HepG2 (cell line): ENCODE data around the gene SAMD14. TPM values are rescaled to one million over a fixed set of nuclear protein-coding genes. Genes with fewer than 3 reads are reported as not detected.
A peak's percentile ranks its signal among the peaks of the same experiment; 100 is the strongest.

ENCODE experiments used
- GMEB2 ChIP-seq: IDR thresholded peaks from 2 replicates; pipeline ENCODE4 v1.6.1; 2016; ENCODE audit warnings: missing biosample characterization, missing genetic modification reagents, low read depth
- KLF12 ChIP-seq: sonication (generic); formaldehyde crosslinking; IDR thresholded peaks from 2 replicates; pipeline ENCODE4 v1.4.0; 2020; ENCODE audit warnings: missing genetic modification reagents, borderline replicate concordance
- NR1H2 ChIP-seq: sonication (generic); formaldehyde crosslinking; IDR thresholded peaks from 2 replicates; pipeline ENCODE4 v1.8.1; 2022; ENCODE audit warnings: low read depth, missing genetic modification reagents, borderline replicate concordance
- ONECUT2 ChIP-seq: sonication (generic); formaldehyde crosslinking; IDR thresholded peaks from 2 replicates; pipeline ENCODE4 v1.4.0; 2020; ENCODE audit warnings: missing genetic modification reagents
- PHB2 ChIP-seq: fragments of 450-650 bp; IDR thresholded peaks from 2 replicates; pipeline ENCODE4 v1.6.1; 2018; ENCODE audit not compliant: partially characterized antibody
- PHF21A ChIP-seq: sonication (generic); formaldehyde crosslinking; IDR thresholded peaks from 2 replicates; pipeline ENCODE4 v1.5.0; 2020; ENCODE audit warnings: mild to moderate bottlenecking, missing genetic modification reagents
- POLR2AphosphoS2 ChIP-seq: IDR thresholded peaks from 2 replicates; pipeline ENCODE4 v1.6.1; 2011; ENCODE audit warnings: low read depth, low read length, improper control_type of control experiment
- TBL1XR1 ChIP-seq: fragments of 150-350 bp; IDR thresholded peaks from 2 replicates; pipeline ENCODE4 v1.6.1; 2014; ENCODE audit warnings: borderline replicate concordance, low read length; ENCODE audit not compliant: partially characterized antibody
- TOPORS ChIP-seq: sonication (generic); formaldehyde crosslinking; IDR thresholded peaks from 2 replicates; pipeline ENCODE4 v1.8.0; 2023; ENCODE audit warnings: mild to moderate bottlenecking, missing genetic modification reagents
- ZBTB3 ChIP-seq: sonication (generic); formaldehyde crosslinking; IDR thresholded peaks from 2 replicates; pipeline ENCODE4 v1.4.0; 2020; ENCODE audit warnings: low read depth, mild to moderate bottlenecking, moderate library complexity, missing genetic modification reagents, borderline replicate concordance
- ZHX1 ChIP-seq: sonication (generic); formaldehyde crosslinking; IDR thresholded peaks from 2 replicates; pipeline ENCODE4 v1.8.1; 2022; ENCODE audit warnings: low read depth, mild to moderate bottlenecking, missing genetic modification reagents
- ZNF567 ChIP-seq: sonication (generic); formaldehyde crosslinking; IDR thresholded peaks from 2 replicates; pipeline ENCODE4 v1.8.1; 2023; ENCODE audit warnings: mild to moderate bottlenecking, missing genetic modification reagents, borderline replicate concordance
- ZNF740 ChIP-seq: sonication (generic); formaldehyde crosslinking; IDR thresholded peaks from 2 replicates; pipeline ENCODE4 v1.4.0; 2020; ENCODE audit warnings: missing genetic modification reagents
- polyA plus RNA-seq, 8 experiments: library from polyadenylated mRNA; depleted of rRNA in 3 of 8; stranded (reverse) in 7 of 8; unstranded in 1 of 8; fragments of >200 nt; fragmentation: Illumina TruSeq in 4 of 8; extraction: Trizol in 4 of 8; gene quantifications; 2 replicates each; pipeline versions ENCODE4 v1.2.1 to v1.2.3, GENCODE V29; 2011 to 2016; ENCODE audit warnings: low read depth in 4 of 8, missing spikeins in 1 of 8, mixed read lengths in 1 of 8; ENCODE audit not compliant: insufficient read depth in 1 of 8
- total RNA-seq, 5 experiments: library from RNA; depleted of rRNA; stranded (reverse); fragments of >200 nt; fragmentation: Illumina TruSeq; extraction: Trizol; gene quantifications; 2 replicates each; pipeline ENCODE4 v1.2.3, GENCODE V29; 2016; ENCODE audit warnings: low read depth in 1 of 5
- TF ChIP-seq, protein P1 (sequence below): sonication (generic); formaldehyde crosslinking; IDR thresholded peaks from 2 replicates; pipeline ENCODE4 v1.9.0; 2021; ENCODE audit warnings: missing genetic modification reagents, mild to moderate bottlenecking, borderline replicate concordance

The SAMD14 gene
- total and polyA plus RNA-seq, 2 of the 13 experiments (the other 11 are each of a cell fraction or from before 2014, with no cell fraction given) = 0.07 to 0.22 TPM

DNA sequence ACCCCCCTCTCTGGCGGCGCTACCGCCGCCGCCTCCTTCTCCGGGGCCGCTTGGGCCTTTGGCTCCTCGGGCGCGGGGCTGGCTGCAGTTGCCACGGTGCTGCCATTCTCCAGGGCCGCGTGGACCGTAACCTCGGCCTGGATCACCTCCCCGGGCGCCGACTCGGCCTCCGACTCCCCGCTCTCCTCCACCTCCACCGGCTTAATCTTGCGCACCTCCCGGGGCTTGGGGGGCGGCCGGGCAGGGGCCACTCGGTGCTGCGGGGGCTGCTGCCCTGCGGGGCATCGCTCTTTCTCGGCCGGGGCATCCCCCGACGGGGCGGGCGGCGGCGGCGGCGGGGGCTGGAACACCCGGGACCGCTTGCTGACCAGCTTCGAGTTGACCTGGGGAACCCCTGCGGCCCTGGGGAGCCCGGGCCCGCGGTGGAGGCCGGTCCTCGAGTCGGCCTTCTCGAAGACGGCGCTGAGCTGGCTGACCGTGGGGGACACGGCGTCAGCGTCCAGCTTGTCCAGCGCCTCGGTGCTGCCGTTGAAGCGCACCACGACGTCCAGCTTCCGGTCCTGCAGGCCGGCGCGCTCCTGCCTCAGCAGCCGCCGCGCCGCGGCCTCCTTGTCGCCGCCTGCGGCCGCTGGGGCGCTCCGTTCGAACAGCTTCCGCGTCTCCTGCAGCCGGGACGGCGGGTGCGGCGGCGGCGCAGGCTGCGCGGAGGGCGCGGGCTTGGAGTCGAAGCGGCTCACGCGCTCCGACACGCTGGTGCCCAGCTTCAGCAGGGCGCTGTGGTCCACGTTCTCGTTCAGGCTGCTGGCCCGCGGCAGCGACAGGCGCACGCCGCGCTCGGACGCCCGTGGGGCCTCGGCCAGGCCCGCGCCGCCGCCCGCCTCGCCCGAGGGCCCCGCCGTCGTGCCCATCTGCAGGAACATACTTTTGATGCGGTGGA lies 19.7 kb upstream of the SAMD14 start (continued):
- TF ChIP-seq, protein P1, sequence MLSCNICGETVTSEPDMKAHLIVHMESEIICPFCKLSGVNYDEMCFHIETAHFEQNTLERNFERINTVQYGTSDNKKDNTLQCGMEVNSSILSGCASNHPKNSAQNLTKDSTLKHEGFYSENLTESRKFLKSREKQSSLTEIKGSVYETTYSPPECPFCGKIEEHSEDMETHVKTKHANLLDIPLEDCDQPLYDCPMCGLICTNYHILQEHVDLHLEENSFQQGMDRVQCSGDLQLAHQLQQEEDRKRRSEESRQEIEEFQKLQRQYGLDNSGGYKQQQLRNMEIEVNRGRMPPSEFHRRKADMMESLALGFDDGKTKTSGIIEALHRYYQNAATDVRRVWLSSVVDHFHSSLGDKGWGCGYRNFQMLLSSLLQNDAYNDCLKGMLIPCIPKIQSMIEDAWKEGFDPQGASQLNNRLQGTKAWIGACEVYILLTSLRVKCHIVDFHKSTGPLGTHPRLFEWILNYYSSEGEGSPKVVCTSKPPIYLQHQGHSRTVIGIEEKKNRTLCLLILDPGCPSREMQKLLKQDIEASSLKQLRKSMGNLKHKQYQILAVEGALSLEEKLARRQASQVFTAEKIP (CRISPR knock-in tag) = no peak
- no peak for TF ChIP-seq KLF12 (CRISPR knock-in tag)
- TF ChIP-seq GMEB2 = no peak
- TF ChIP-seq ZBTB3 (CRISPR knock-in tag) = no peak; the same call in 1 of the 2 replicates
- TF ChIP-seq PHB2 = no peak
- TF ChIP-seq TBL1XR1 = no peak
- no peak for TF ChIP-seq ZNF740 (CRISPR knock-in tag)
- TF ChIP-seq PHF21A = no peak; the same call in 1 of the 2 replicates
- no peak for TF ChIP-seq ZHX1 (CRISPR knock-in tag)
- TF ChIP-seq TOPORS (CRISPR knock-in tag) = peak; percentile 86
- no peak for TF ChIP-seq ONECUT2 (CRISPR knock-in tag)
- no peak for TF ChIP-seq POLR2AphosphoS2
- peak; percentile 34; the same call in 1 of the 2 replicates for TF ChIP-seq NR1H2 (CRISPR knock-in tag)
- no peak for TF ChIP-seq ZNF567 (CRISPR knock-in tag)
